Esophagus muscularis mucosa (tissue), 4 donors: Measurements from ENCODE around the gene STRN4.

Experiments used
- EP300 ChIP-seq: sonication (generic); formaldehyde crosslinking; IDR thresholded peaks from one replicate; pipeline ENCODE4 v1.6.1; 2017; ENCODE audit warnings: antibody characterized with exemption
- POLR2A ChIP-seq: fragments of 450-650 bp; IDR thresholded peaks from one replicate; pipeline ENCODE4 v1.6.1; 2017; ENCODE audit warnings: antibody characterized with exemption, moderate library complexity, mild to moderate bottlenecking, low read depth
- POLR2AphosphoS5 ChIP-seq, 2 donors: sonication (generic); formaldehyde crosslinking; IDR thresholded peaks; one replicate each; pipeline ENCODE4 v1.6.1; 2017; ENCODE audit warnings: antibody characterized with exemption in 2 of 2
- TF ChIP-seq, protein P1 (sequence below), 3 experiments: fragments of 200-600 bp in 2 of 3; fragments of 450-650 bp in 1 of 3; sonication (generic) in 2 of 3; IDR thresholded peaks; one replicate each; pipeline ENCODE4 v1.5.1; 2017 to 2019; ENCODE audit warnings: antibody characterized with exemption in 3 of 3, mild to moderate bottlenecking in 2 of 3, moderate library complexity in 1 of 3

DNA sequence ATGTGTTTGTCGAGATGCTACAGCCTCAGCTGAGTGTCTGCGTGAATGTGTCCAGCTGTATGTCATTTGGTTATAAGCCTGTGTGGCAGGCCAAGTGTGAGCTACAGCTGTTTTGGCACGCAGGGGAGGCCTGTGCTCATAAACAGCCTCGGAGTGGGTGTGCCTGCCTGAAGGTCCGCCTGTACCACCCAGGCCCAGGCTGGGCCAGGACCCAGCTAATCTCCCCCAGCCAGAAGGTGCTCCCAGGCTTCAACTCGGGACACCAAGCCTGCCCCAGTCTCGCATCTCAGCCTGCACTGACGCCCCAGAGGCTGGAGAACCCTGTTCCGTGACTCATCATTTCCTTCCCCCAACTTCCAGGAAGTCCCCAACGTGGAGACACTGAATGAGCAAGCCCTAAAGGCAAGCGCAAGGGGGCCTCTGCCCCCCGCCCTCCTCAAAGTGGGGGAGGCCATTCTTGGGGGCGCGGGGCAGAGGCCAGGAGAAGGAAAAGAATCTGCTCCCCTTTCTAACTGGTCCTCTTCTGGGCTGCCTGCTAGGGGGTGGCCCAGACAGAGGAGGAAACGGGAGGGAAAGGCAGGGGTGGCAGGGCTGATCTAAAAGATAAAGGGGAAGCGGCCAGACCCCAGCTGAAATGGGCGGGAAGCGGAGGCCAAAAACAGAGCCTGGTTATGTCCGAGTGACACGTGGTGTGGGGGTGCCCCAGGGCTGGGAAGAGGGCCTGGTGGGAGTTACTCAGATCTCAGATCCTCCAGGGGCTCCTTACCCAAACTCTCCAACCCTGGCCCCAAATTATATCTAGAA, 40.2 kb upstream of the STRN4 start:
- peak; percentile 60 to 74 for TF ChIP-seq POLR2AphosphoS5 (IDR thresholded peaks at IDR 0.05)
- TF ChIP-seq, protein P1, sequence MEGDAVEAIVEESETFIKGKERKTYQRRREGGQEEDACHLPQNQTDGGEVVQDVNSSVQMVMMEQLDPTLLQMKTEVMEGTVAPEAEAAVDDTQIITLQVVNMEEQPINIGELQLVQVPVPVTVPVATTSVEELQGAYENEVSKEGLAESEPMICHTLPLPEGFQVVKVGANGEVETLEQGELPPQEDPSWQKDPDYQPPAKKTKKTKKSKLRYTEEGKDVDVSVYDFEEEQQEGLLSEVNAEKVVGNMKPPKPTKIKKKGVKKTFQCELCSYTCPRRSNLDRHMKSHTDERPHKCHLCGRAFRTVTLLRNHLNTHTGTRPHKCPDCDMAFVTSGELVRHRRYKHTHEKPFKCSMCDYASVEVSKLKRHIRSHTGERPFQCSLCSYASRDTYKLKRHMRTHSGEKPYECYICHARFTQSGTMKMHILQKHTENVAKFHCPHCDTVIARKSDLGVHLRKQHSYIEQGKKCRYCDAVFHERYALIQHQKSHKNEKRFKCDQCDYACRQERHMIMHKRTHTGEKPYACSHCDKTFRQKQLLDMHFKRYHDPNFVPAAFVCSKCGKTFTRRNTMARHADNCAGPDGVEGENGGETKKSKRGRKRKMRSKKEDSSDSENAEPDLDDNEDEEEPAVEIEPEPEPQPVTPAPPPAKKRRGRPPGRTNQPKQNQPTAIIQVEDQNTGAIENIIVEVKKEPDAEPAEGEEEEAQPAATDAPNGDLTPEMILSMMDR (IDR thresholded peaks at IDR 0.05): no peak
- no peak for TF ChIP-seq POLR2A
- no peak for TF ChIP-seq EP300
